Body of pancreas (tissue), 4 donors: ENCODE results near the gene TCTN2. TPM values are rescaled to one million over a fixed set of nuclear protein-coding genes. Genes with fewer than 3 reads are reported as not detected.

Source experiments
- ATAC-seq: fragments of 150-250 bp; one replicate; pipeline ENCODE4 v1.9.1; 2016
- DNase-seq, 4 donors: peaks; one replicate each; pipeline ENCODE4 v3.0.0-alpha.2; 2019
- H3K27ac ChIP-seq, 4 donors: fragments of 200-600 bp; sonication (generic); 1 replicate in 3 of 4; 2 replicates in 1 of 4; pipeline versions ENCODE4 v1.5.1 to v1.6.1; 2016 to 2019; ENCODE audit warnings: mild to moderate bottlenecking in 1 of 4, mixed read lengths in 1 of 4, moderate library complexity in 1 of 4
- H3K27me3 ChIP-seq, 2 donors: fragments of 200-600 bp; sonication (generic); one replicate each; pipeline ENCODE4 v1.6.0; 2016; ENCODE audit warnings: mild to moderate bottlenecking in 1 of 2
- H3K36me3 ChIP-seq, 2 donors: fragments of 200-600 bp; sonication (generic); replicated peaks in 1 of 2; 2 replicates each; pipeline ENCODE4 v1.5.1; 2016; ENCODE audit warnings: low read depth in 2 of 2; ENCODE audit not compliant: insufficient read depth in 1 of 2
- H3K4me1 ChIP-seq: fragments of 200-600 bp; sonication (generic); one replicate; pipeline ENCODE4 v1.6.0; 2016
- H3K4me3 ChIP-seq, 2 donors: fragments of 200-600 bp; sonication (generic); 1 replicate in 1 of 2; 2 replicates in 1 of 2; pipeline ENCODE4 v1.5.1; 2016 to 2019
- H3K9me3 ChIP-seq, 3 donors: fragments of 200-600 bp; sonication (generic); 1 replicate in 2 of 3; 2 replicates in 1 of 3; pipeline ENCODE4 v1.5.1; 2016
- CTCF ChIP-seq, 7 experiments: fragments of 450-650 bp in 4 of 7; fragments of 200-600 bp in 3 of 7; sonication (generic) in 3 of 7; IDR thresholded peaks; one replicate each; pipeline ENCODE4 v1.5.1; 2016 to 2019; ENCODE audit warnings: antibody characterized with exemption in 7 of 7
- POLR2A ChIP-seq, 3 donors: fragments of 450-650 bp; IDR thresholded peaks; one replicate each; pipeline ENCODE4 v1.6.1; 2016; ENCODE audit warnings: antibody characterized with exemption in 3 of 3, mild to moderate bottlenecking in 2 of 3
- WGBS, 2 donors: methylation state at CpG; one replicate each; pipeline ENCODE4 v1.1.5; 2017; 5-methylcytosine and 5-hydroxymethylcytosine counted together
- intact Hi-C: fragments of 100-400 bp; cut with DNase I; formaldehyde crosslinking; loops from one replicate; pipeline ENCODE4 v1.15.1; 2023
- total RNA-seq, 2 donors: library from RNA; depleted of rRNA; stranded (reverse); fragments of >200 nt; gene quantifications; one replicate each; pipeline ENCODE4 v1.1.0, GENCODE V29; 2016

Gene TCTN2
- total RNA-seq, 2 donors from 2014 or later, result 5.3 to 9.9 TPM

- Histone ChIP-seq H3K27me3 (no peaks in the 10 kb centered on the region), H3K4me3 (no peak overlapping the region), H3K4me1 (no peaks in the 10 kb centered on the region), H3K9me3 (no peaks in the 10 kb centered on the region), H3K36me3 (peaks cover 0 to 4% of the 10 kb centered on the region in 2 donors), H3K27ac (no peak overlapping the region)
- WGBS, 2 donors, result 83 to 94% methylated on average over 3 of the region's 3 CpGs
- ATAC-seq, result no peak
- DNase-seq, result no peak
- intact Hi-C loops, result no loop called here
- TF ChIP-seq POLR2A (IDR thresholded peaks at IDR 0.05), result no peak
- no peak for TF ChIP-seq CTCF (IDR thresholded peaks at IDR 0.05)
These were observed 13.1 kb downstream of the TCTN2 start for GRCh38 chr12:123683964-123684363.

- TF ChIP-seq CTCF (IDR thresholded peaks at IDR 0.05), result no peak
- no peak for TF ChIP-seq POLR2A (IDR thresholded peaks at IDR 0.05)
- Histone ChIP-seq H3K27ac (no peak overlapping the region), H3K4me1 (no peaks in the 10 kb centered on the region), H3K36me3 (peaks cover 0 to 4% of the 10 kb centered on the region in 2 donors), H3K27me3 (no peaks in the 10 kb centered on the region), H3K9me3 (no peaks in the 10 kb centered on the region), H3K4me3 (no peak overlapping the region)
- no peak for DNase-seq
- 92 to 93% methylated on average over 18 of the region's 18 CpGs for WGBS, 2 donors
- intact Hi-C loops, result no loop called here
- ATAC-seq, result no peak
These were observed 15.8 kb downstream of the TCTN2 start for GRCh38 chr12:123686636-123687190.

- Histone ChIP-seq H3K36me3 (peaks cover 0 to 6% of the 10 kb centered on the region in 2 donors), H3K9me3 (no peaks in the 10 kb centered on the region), H3K27me3 (no peaks in the 10 kb centered on the region), H3K4me3 (no peak overlapping the region), H3K4me1 (no peaks in the 10 kb centered on the region), H3K27ac (no peak overlapping the region)
- WGBS, 2 donors, result 76 to 81% methylated on average over 8 of the region's 8 CpGs
- no peak for TF ChIP-seq CTCF (IDR thresholded peaks at IDR 0.05)
- TF ChIP-seq POLR2A (IDR thresholded peaks at IDR 0.05), result no peak
- no peak for ATAC-seq
- intact Hi-C loops, result no loop called here
- DNase-seq, result no peak
These were observed 19.4 kb downstream of the TCTN2 start for GRCh38 chr12:123690191-123690840.

GRCh38 chr12:123696207-123696606, 25.3 kb downstream of the TCTN2 start:
- DNase-seq, result peak in 1 of 4 donors; percentile 20
- H3K27me3 ChIP-seq, result no peaks in the 10 kb centered on the region
- peaks cover 0 to 9% of the 10 kb centered on the region in 2 donors for H3K36me3 ChIP-seq
- intact Hi-C loops, result no loop called here
- WGBS, 2 donors, result 60 to 63% methylated on average over 8 of the region's 8 CpGs
- peak overlapping the region in 2 of 4 donors; percentile 14 to 59 for H3K27ac ChIP-seq
- no peaks in the 10 kb centered on the region for H3K9me3 ChIP-seq
- no peak overlapping the region for H3K4me3 ChIP-seq
- ATAC-seq, result no peak
- H3K4me1 ChIP-seq, result no peaks in the 10 kb centered on the region
- TF ChIP-seq POLR2A (IDR thresholded peaks at IDR 0.05) (no peak), CTCF (IDR thresholded peaks at IDR 0.05) (no peak)

- Histone ChIP-seq H3K27me3 (no peaks in the 10 kb centered on the region), H3K4me3 (no peak overlapping the region), H3K4me1 (no peaks in the 10 kb centered on the region), H3K9me3 (no peaks in the 10 kb centered on the region), H3K27ac (peak overlapping the region in 2 of 4 donors; percentile 14 to 59), H3K36me3 (peaks cover 0 to 9% of the 10 kb centered on the region in 2 donors)
- intact Hi-C loops, result no loop called here
- no peak for DNase-seq
- peak; percentile 50 for ATAC-seq
- WGBS, 2 donors, result 44 to 70% methylated on average over 4 of the region's 4 CpGs
- TF ChIP-seq CTCF (IDR thresholded peaks at IDR 0.05) (no peak), POLR2A (IDR thresholded peaks at IDR 0.05) (no peak)
These were observed 25.7 kb downstream of the TCTN2 start for GRCh38 chr12:123696646-123697045.
